ENCODE data around the gene RBBP4. TPM values are rescaled to one million over a fixed set of nuclear protein-coding genes. Genes with fewer than 3 reads are reported as not detected.

Gene RBBP4
- total and polyA plus RNA-seq, 2 of the 8 experiments (the other 6 are each of a cell fraction or from before 2014, with no cell fraction given) = 147 to 397 TPM

GRCh38 chr1:32632829-32633228 is 18.2 kb upstream of the RBBP4 start:
- peaks cover 0 to 21% of the 10 kb centered on the region in 2 experiments; a peak in 2 of 4 replicates for H3K79me2 ChIP-seq (ENCODE audit: control insufficient read depth in 1 of 2, insufficient read depth in 2 of 2, low read length in 2 of 2)
- no peak overlapping the region for H3K14ac ChIP-seq (ENCODE audit: insufficient read length)
- no peak overlapping the region for H4K5ac ChIP-seq (ENCODE audit: insufficient read length, low read depth, low read length)
- H3K4ac ChIP-seq (replicated peaks; ENCODE audit: insufficient read length, low read depth, low read length) = peak overlapping the region; percentile 32
- H2BK120ac ChIP-seq (replicated peaks; ENCODE audit: low read depth, low read length) = peak overlapping the region; percentile 55
- no peak overlapping the region for H4K91ac ChIP-seq (replicated peaks; ENCODE audit: insufficient read length, low read length)
- H2AK5ac ChIP-seq (ENCODE audit: low read depth, low read length) = no peak overlapping the region
- ChIA-PET CTCF (ENCODE audit: partially characterized antibody) (interaction anchor here (0.8 to 1.9 kb wide), 3 partner anchors 13 to 142 kb away, joined by 3 to 7 read pairs (median 6); no protein-coding TSS in a partner anchor), POLR2A (ENCODE audit: partially characterized antibody) (interaction anchor here (0.6 to 1.7 kb wide), 8 partner anchors 10 to 235 kb away, joined by 3 to 6 read pairs (median 4); partner anchors contain the start of gene RBBP4)
- H3K9ac ChIP-seq (replicated peaks in 1 of 4; ENCODE audit: extremely low read depth in 1 of 4, low read depth in 3 of 4, low read length in 3 of 4) = peak overlapping the region in 1 of 4 experiments; percentile 40; a peak in 1 of 7 replicates
- no peak overlapping the region for H2BK15ac ChIP-seq (ENCODE audit: low read length)
- peak overlapping the region in 1 of 4 experiments; percentile 8; a peak in 1 of 8 replicates for H3K4me3 ChIP-seq (ENCODE audit: extremely low read depth in 1 of 4, insufficient read depth in 2 of 4, low read depth in 3 of 4, low read length in 4 of 4)
- H3K4me1 ChIP-seq (replicated peaks in 1 of 4; ENCODE audit: control insufficient read depth in 3 of 4, insufficient read depth in 4 of 4, low read length in 3 of 4) = peaks cover 8 to 21% (median 17%) of the 10 kb centered on the region in 4 experiments
- FAIRE-seq = no peak
- DNase-seq (ENCODE audit: low read depth in 1 of 2, low spot score in 2 of 2) = no peak
- H2BK20ac ChIP-seq (ENCODE audit: low read length) = 0 out of 2 replicates have a peak overlapping the region, but pooled peaks have one; percentile 13
- peaks cover 2% of the 10 kb centered on the region; the same call in 1 of the 2 replicates for H3K23me2 ChIP-seq (ENCODE audit: low read depth, low read length)
- no peak overlapping the region for H4K8ac ChIP-seq (ENCODE audit: extremely low read depth, insufficient read depth, low read length)
- no peak overlapping the region; the same call in 1 of the 2 replicates for H2BK5ac ChIP-seq (ENCODE audit: low read depth, low read length)
- H3K18ac ChIP-seq (ENCODE audit: extremely low read depth, low read length) = no peak overlapping the region
- no peak overlapping the region for H3K56ac ChIP-seq (replicated peaks; ENCODE audit: insufficient read length, low read depth, low read length)
- H3K4me2 ChIP-seq (ENCODE audit: insufficient read depth in 1 of 2, low read depth in 2 of 2, low read length in 2 of 2) = peak overlapping the region; percentile 43 to 56
- H3K9me3 ChIP-seq (ENCODE audit: insufficient read depth in 2 of 2, low read depth in 1 of 2, low read length in 1 of 2) = no peaks in the 10 kb centered on the region
- 48% methylated on average over 2 of the region's 2 CpGs; no CpG with 5 or more reads in 1 of the 2 experiments for WGBS, 2 experiments (ENCODE audit: extremely low coverage in 1 of 2, insufficient coverage in 1 of 2, insufficient read length in 1 of 2, insufficient replicate concordance in 2 of 2, low coverage in 1 of 2, low lambda C conversion rate in 2 of 2, missing lambda C conversion rate in 1 of 2)
- no peak for TF ChIP-seq BCL11A (IDR thresholded peaks at IDR 0.05; ENCODE audit: low read depth in 2 of 2, low read length in 2 of 2)
- no peak for TF ChIP-seq TCF12 (IDR thresholded peaks at IDR 0.05; ENCODE audit: low read depth, low read length)
- no peak for TF ChIP-seq CHD2 (IDR thresholded peaks at IDR 0.05; ENCODE audit: low read length)
- 0 out of 4 replicates have a peak, but pooled peaks of 1 of the 2 experiments have one; percentile 40 for TF ChIP-seq SIN3A (conservative IDR thresholded peaks at IDR 0.05 in 1 of 2, IDR thresholded peaks at IDR 0.05 in 1 of 2; ENCODE audit: low read depth in 1 of 2, low read length in 2 of 2)
- no peak for TF ChIP-seq RBBP5 (IDR thresholded peaks at IDR 0.05; ENCODE audit: borderline replicate concordance, low read depth, low read length)
- H2AFZ ChIP-seq (ENCODE audit: low read length) = no peak overlapping the region
- no peak overlapping the region for H3K23ac ChIP-seq (ENCODE audit: insufficient read length)
- no peak overlapping the region for H2BK12ac ChIP-seq (ENCODE audit: low read depth, low read length)
- no peaks in the 10 kb centered on the region; the same call in 1 of the 2 replicates for H3K79me1 ChIP-seq (ENCODE audit: low read depth, low read length)
- no peaks in the 10 kb centered on the region for H4K20me1 ChIP-seq (replicated peaks in 1 of 2; ENCODE audit: control insufficient read depth in 1 of 2, insufficient read depth in 2 of 2, low read length in 2 of 2)
- H3K36me3 ChIP-seq (ENCODE audit: control insufficient read depth in 2 of 4, insufficient read depth in 4 of 4, low read length in 3 of 4) = peaks cover 0 to 32% (median 3%) of the 10 kb centered on the region in 4 experiments; a peak in 5 of 8 replicates
- H3K27ac ChIP-seq (ENCODE audit: low read depth, low read length) = no peak overlapping the region
- H3K27me3 ChIP-seq (replicated peaks in 1 of 4; ENCODE audit: control insufficient read depth in 3 of 4, extremely low read depth in 1 of 4, insufficient read depth in 3 of 4, low read length in 3 of 4) = no peaks in the 10 kb centered on the region
